A549 (cell line): Measurements from ENCODE around the gene REV1.

Experiments
- CHD4 ChIP-seq: fragments of 200-600 bp; sonication (generic); IDR thresholded peaks from 2 replicates; pipeline ENCODE4 v1.6.1; 2016; ENCODE audit warnings: antibody characterized with exemption, mild to moderate bottlenecking, borderline replicate concordance
- ESRRA ChIP-seq: fragments of 150-350 bp; IDR thresholded peaks from 2 replicates; pipeline ENCODE4 v1.6.1; 2014; ENCODE audit warnings: mild to moderate bottlenecking, low read length, borderline replicate concordance
- JUN ChIP-seq, 2 experiments: fragments of >200 bp; sonication (Bioruptor Twin); formaldehyde crosslinking; IDR thresholded peaks; 2 replicates in 1 of 2; 3 replicates in 1 of 2; pipeline ENCODE4 v1.6.1; 2016 to 2017
- NFE2L2 ChIP-seq: fragments of 150-350 bp; conservative IDR thresholded peaks from 2 replicates; pipeline ENCODE4 v1.6.1; 2014; ENCODE audit warnings: low read length
- POLR2A ChIP-seq: IDR thresholded peaks from 2 replicates; pipeline ENCODE4 v1.6.1; 2012; ENCODE audit warnings: mild to moderate bottlenecking, low read length
- RAD21 ChIP-seq, 2 experiments: fragments of >200 bp in 1 of 2; sonication (Bioruptor Twin) in 1 of 2; formaldehyde crosslinking in 1 of 2; IDR thresholded peaks in 1 of 2; conservative IDR thresholded peaks in 1 of 2; 2 replicates in 1 of 2; 3 replicates in 1 of 2; pipeline ENCODE4 v1.6.1; 2012 to 2018; ENCODE audit warnings: inconsistent platforms in 1 of 2
- SMC3 ChIP-seq: fragments of >200 bp; sonication (Bioruptor Twin); formaldehyde crosslinking; IDR thresholded peaks from 3 replicates; pipeline ENCODE4 v1.6.1; 2018; ENCODE audit warnings: inconsistent platforms
- ZNF302 ChIP-seq: fragments of 250-450 bp; sonication (Bioruptor Pico); IDR thresholded peaks from 2 replicates; pipeline ENCODE4 v1.9.0; 2021; ENCODE audit warnings: inconsistent platforms, mild to moderate bottlenecking, moderate library complexity
- TF ChIP-seq, protein P1 (sequence below): fragments of >200 bp; sonication (Bioruptor Twin); formaldehyde crosslinking; IDR thresholded peaks from 3 replicates; pipeline ENCODE4 v1.5.1; 2016
- TF ChIP-seq, protein P2 (sequence below): fragments of 200-600 bp; sonication (generic); IDR thresholded peaks from 2 replicates; pipeline ENCODE4 v1.6.1; 2016; ENCODE audit warnings: antibody characterized with exemption, mild to moderate bottlenecking, moderate library complexity

DNA sequence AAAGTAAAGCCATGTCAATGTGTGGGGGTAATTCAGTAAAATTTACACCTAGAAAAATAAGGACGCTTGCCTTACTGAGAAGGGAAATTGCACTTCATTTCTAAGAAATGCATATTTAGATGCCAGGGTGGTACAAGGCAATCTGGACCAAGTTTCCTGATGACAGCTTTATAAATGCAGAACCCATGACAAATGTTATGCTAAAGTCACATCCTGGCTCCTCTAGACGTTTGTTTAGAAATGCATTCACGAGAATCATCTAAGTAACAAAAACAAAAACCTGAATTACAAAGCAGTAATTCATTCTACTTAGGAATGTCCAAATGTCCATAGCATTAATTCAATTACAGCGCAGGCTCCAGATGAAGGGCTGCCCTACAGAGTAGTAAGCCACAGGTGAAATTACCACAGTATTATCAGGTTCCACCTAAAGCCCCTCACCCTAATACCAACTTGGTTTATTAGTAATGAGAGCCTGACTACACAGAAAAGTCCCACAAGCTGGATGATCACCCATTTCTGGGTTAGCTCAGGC is 49.8 kb downstream of the REV1 start:
- TF ChIP-seq, protein P1, sequence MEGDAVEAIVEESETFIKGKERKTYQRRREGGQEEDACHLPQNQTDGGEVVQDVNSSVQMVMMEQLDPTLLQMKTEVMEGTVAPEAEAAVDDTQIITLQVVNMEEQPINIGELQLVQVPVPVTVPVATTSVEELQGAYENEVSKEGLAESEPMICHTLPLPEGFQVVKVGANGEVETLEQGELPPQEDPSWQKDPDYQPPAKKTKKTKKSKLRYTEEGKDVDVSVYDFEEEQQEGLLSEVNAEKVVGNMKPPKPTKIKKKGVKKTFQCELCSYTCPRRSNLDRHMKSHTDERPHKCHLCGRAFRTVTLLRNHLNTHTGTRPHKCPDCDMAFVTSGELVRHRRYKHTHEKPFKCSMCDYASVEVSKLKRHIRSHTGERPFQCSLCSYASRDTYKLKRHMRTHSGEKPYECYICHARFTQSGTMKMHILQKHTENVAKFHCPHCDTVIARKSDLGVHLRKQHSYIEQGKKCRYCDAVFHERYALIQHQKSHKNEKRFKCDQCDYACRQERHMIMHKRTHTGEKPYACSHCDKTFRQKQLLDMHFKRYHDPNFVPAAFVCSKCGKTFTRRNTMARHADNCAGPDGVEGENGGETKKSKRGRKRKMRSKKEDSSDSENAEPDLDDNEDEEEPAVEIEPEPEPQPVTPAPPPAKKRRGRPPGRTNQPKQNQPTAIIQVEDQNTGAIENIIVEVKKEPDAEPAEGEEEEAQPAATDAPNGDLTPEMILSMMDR = no peak
- TF ChIP-seq NFE2L2 (no peak), CHD4 (no peak), JUN (IDR thresholded peaks at IDR 0.05) (no peak), POLR2A (no peak), ZNF302 (CRISPR knock-in tag) (no peak), SMC3 (no peak), RAD21 (conservative IDR thresholded peaks at IDR 0.05 in 1 of 2, IDR thresholded peaks at IDR 0.05 in 1 of 2) (no peak), ESRRA (no peak)
- TF ChIP-seq, protein P2, sequence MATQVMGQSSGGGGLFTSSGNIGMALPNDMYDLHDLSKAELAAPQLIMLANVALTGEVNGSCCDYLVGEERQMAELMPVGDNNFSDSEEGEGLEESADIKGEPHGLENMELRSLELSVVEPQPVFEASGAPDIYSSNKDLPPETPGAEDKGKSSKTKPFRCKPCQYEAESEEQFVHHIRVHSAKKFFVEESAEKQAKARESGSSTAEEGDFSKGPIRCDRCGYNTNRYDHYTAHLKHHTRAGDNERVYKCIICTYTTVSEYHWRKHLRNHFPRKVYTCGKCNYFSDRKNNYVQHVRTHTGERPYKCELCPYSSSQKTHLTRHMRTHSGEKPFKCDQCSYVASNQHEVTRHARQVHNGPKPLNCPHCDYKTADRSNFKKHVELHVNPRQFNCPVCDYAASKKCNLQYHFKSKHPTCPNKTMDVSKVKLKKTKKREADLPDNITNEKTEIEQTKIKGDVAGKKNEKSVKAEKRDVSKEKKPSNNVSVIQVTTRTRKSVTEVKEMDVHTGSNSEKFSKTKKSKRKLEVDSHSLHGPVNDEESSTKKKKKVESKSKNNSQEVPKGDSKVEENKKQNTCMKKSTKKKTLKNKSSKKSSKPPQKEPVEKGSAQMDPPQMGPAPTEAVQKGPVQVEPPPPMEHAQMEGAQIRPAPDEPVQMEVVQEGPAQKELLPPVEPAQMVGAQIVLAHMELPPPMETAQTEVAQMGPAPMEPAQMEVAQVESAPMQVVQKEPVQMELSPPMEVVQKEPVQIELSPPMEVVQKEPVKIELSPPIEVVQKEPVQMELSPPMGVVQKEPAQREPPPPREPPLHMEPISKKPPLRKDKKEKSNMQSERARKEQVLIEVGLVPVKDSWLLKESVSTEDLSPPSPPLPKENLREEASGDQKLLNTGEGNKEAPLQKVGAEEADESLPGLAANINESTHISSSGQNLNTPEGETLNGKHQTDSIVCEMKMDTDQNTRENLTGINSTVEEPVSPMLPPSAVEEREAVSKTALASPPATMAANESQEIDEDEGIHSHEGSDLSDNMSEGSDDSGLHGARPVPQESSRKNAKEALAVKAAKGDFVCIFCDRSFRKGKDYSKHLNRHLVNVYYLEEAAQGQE = no peak
